HFF-Myc (cell line): ENCODE measurements around the gene TGIF1.
A peak's percentile ranks its signal among the peaks of the same experiment; 100 is the strongest.

Experiments
- DNase-seq: peaks from one replicate; pipeline ENCODE4 v3.0.0-alpha.2; 2011; ENCODE audit warnings: low read depth; ENCODE audit errors: extremely low read depth
- H3K4me3 ChIP-seq: replicated peaks from 2 replicates; pipeline ENCODE4 v1.5.1; 2011; ENCODE audit warnings: low read depth, mild to moderate bottlenecking, control low read depth, low read length
- CTCF ChIP-seq: IDR thresholded peaks from 2 replicates; pipeline ENCODE4 v1.5.1; 2012; ENCODE audit warnings: mild to moderate bottlenecking, low read depth, low read length, control low read depth; ENCODE audit errors: missing control alignments

Gene TGIF1

GRCh38 chr18:3494245-3494526 lies 44.2 kb downstream of the TGIF1 start:
- TF ChIP-seq CTCF = no peak
- no peak for DNase-seq
- no peak overlapping the region for H3K4me3 ChIP-seq

- no peak overlapping the region for H3K4me3 ChIP-seq
- DNase-seq = no peak
- no peak for TF ChIP-seq CTCF
Measured at GRCh38 chr18:3494569-3494968, 44.6 kb downstream of the TGIF1 start.

GRCh38 chr18:3495691-3496430 lies 45.9 kb downstream of the TGIF1 start:
- no peak for TF ChIP-seq CTCF
- H3K4me3 ChIP-seq = no peak overlapping the region
- DNase-seq = no peak

GRCh38 chr18:3498698-3499471 lies 48.9 kb downstream of the TGIF1 start:
- peak overlapping the region; percentile 39 for H3K4me3 ChIP-seq

GRCh38 chr18:3499501-3499900 lies 49.5 kb downstream of the TGIF1 start:
- H3K4me3 ChIP-seq = peak overlapping the region; percentile 39
- DNase-seq = no peak
- no peak for TF ChIP-seq CTCF

More at GRCh38 chr18:3498698-3499471, 48.9 kb downstream of the TGIF1 start:
- no peak for DNase-seq
- no peak for TF ChIP-seq CTCF

- DNase-seq = no peak
- no peak for TF ChIP-seq CTCF
- no peak overlapping the region for H3K4me3 ChIP-seq
Measured at GRCh38 chr18:3500016-3500415, 50.0 kb downstream of the TGIF1 start.

- H3K4me3 ChIP-seq = no peak overlapping the region
- no peak for DNase-seq
- no peak for TF ChIP-seq CTCF
Measured at GRCh38 chr18:3502650-3503049, 52.7 kb downstream of the TGIF1 start.
